ENCODE results near the gene PEBP1.

Gene PEBP1

GRCh38 chr12:118137148-118137678 lies 1.3 kb downstream of the PEBP1 start:
- DNase-seq, result no peak

DNA sequence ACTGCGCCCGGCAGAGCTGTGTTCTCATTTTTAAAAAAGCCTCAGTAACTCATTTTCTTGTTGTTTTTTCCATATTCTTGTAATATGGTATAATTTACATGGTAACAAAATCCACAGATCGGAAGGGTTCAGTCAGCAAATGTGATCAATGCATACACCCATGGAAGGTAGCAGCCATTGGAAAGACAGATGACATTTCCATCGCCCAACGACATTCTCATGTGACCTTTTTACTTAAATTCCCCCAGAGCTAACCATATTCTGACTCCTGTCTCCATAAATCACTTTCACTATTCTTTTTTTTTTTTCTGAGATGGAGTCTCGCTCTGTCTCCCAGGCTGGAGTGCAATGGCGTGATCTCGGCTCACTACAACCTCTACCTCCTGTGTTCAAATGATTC lies 4.9 kb downstream of the PEBP1 start:
- no peak for DNase-seq

GRCh38 chr12:118144499-118144898 lies 8.6 kb downstream of the PEBP1 start:
- no peak for DNase-seq

DNA sequence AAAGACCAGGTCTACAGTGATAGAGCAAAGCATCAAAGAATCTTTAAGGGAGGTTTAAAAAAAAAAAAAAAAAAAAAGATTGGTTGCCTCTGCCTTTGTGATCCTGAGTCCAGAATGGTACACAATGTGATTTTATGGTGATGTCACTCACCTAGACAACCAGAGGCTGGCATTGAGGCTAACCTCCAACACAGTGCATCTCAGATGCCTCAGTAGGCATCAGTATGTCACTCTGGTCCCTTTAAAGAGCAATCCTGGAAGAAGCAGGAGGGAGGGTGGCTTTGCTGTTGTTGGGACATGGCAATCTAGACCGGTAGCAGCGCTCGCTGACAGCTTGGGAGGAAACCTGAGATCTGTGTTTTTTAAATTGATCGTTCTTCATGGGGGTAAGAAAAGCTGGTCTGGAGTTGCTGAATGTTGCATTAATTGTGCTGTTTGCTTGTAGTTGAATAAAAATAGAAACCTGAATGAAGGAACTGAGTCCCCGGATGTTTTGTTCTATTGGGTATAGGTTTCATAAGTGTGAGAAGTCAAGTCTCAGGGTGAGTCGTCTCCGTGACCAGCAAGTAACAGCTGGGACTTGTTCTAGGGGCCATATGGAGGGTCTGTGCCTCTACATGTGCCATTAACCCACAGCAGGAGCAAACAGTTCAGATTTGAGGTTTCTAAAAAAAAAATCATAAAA lies 9.3 kb downstream of the PEBP1 start:
- no peak for DNase-seq

- no peak for DNase-seq
Observed at GRCh38 chr12:118145798-118146156, 9.9 kb downstream of the PEBP1 start.

DNA sequence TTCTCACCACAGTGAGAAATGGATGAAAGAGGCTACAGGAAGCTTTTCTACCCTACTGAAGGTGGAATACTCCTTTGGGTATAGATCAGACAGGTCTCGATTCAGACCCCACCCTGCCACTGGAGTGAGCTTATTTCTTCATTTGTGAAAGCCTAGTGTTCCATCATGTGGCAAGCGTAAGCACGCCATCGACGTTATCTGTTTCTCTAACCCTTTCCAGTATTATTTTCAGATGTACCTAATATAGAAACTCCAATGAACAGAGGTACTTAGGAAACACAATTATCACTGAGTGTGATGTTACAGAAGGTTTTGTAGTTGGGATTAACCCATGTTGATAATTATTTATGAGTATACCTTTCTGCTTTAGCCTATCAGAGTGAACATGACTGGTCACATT lies 12.4 kb downstream of the PEBP1 start:
- no peak for DNase-seq

GRCh38 chr12:118150625-118151024 lies 14.7 kb downstream of the PEBP1 start:
- DNase-seq, result no peak

DNA sequence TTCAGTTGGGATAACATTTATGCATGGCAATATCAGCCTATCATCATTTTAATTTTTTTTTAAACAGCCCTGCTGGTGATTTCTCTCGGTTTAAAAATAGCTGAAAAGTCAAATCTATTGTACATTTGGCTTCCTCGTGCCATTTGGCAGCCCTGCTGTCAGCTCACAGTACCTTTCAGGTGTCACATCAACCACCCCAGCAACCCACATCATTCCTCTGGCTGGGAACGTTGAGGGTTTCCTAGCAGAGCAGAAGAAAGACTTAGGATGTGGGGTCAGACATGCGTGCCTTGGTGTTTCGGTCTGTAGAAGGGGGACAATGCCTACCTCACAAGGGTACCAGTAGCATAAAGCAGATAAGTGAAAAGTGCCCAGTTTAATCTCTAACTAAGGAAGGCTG lies 15.8 kb downstream of the PEBP1 start:
- no peak for DNase-seq

GRCh38 chr12:118160536-118160935 lies 24.6 kb downstream of the PEBP1 start:
- no peak for DNase-seq

- DNase-seq, result peak; percentile 28
Observed at GRCh38 chr12:118164798-118165486, 29.0 kb downstream of the PEBP1 start.

DNA sequence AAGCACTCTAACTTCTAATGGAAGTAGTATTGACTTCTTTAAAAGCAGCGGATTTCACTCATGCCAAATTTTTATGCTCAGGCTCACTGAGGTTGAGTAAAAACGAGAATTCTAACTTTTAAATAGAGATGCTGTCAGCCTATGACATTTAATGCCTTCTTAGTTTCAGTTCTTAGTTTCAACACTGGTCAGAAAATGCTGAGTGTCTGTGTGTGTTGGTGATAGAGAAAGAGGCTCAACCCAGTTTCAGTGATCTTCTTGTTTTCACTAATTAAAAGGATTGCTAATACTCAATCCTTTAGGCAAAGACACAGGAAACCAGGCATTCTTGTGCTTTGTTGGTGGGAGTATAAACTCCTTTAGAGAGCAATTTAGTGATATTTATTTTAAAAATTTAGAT lies 31.0 kb downstream of the PEBP1 start:
- peak; percentile 75 for DNase-seq

- no peak for DNase-seq
Observed at GRCh38 chr12:118175823-118176447, 40.0 kb downstream of the PEBP1 start.

- DNase-seq, result no peak
Observed at GRCh38 chr12:118183155-118183554, 47.2 kb downstream of the PEBP1 start.

DNA sequence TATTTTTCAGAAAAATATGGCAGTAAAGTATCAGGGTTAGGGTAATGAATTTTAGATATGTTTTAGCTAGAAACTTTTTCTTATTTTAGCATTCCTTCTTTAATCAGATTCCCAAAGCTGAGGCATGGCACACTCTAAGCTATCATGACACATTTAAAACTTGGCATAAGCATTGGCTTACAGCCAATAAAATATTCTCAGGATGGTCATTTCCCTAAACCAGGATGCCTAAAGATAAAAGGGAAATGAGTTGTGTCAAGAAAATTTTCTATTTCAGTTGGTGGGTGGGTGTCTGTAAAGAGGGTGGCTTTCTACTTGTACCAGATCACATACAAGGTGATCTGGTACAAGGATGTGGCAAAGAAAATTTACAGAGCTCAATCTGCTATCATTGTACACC lies 47.8 kb downstream of the PEBP1 start:
- DNase-seq, result no peak

DNA sequence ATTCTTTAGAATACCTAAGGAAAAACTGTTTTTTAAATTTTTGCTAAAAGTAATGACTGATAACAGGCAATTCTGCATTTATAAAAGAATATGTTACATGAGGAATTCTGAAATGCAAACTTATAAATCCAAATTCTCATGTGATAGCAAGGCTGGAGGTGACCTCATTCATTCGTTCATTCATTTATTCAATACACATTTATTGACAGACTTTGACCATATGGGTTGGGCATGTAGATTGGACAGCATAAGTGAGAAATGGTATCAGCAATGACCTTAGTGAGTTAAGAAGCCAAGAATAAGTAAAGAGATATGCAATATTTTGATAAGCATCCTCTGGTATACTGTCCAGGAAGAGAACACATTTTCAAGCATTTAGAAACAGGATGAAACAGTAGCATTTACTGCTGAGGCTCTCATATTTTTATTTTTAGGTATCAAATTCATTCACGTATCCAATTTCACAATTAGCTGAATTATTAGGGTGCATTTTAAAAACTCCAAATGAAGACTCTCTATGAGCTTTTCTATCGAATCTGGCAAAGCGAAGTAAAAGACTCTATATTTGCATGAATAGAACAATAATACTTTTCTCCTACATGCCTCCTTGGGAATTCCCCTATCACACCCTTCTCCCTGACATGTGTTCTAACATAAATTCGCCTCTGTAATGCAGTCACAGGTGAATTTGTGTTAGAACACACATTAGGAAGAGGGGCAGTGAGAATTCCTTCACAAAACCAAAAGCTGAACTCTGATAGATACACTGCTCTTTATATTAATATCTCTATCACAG lies 49.9 kb downstream of the PEBP1 start:
- no peak for DNase-seq

GRCh38 chr12:118187751-118188435 lies 52.0 kb downstream of the PEBP1 start:
- DNase-seq, result no peak

DNA sequence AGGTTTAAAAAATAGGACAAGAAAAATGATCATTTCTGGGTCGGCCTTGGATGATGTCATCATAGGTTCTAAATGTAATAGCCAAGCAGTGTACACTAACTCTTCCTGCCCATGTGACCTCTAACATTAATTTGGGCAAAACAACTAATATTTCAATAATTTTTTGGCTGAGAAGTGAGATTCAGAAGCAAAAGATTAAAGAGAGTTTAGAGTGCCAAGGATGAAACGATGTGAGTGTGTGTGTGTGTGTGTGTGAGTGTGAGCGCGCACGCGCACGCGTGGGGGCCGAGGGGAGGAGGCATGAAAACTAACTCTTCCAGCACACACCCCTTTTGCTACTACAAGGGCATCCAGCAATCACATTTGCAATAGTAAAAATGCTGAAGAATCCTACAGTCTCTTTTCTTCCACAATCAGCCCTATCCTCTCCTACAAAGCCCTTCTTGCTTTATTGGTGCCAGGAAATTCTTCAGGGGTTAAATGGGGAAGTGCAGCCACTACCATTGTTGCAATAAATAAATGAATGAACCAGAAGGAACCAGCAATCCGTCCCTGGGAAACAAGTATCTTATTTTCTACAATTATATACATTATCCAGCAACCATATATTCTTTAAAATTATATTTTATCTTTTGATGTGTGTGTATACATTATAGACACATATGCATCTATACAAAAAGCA lies 52.9 kb downstream of the PEBP1 start:
- DNase-seq, result no peak

DNA sequence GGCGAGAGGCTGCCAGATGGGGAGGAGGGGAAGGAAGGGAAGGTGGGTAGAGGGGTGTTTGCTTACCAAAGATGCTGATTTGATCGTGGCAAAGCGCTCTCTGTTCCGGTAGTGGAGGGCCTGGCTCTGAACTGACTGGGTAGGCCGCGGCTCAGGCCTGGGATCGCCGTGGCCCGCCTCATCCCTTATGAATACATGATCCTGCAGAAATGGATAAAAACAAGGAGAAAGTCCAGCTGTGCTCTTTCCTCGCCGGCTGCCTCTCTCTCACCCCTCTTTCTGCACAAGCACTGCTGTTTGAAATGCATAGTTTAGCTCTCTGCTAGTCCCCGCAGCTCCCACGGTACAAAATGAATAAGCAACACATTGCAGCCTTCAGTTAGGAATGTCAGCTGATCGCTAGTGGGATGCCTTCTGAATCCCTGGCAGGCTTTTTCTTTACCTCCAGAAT lies 53.8 kb downstream of the PEBP1 start:
- no peak for DNase-seq

GRCh38 chr12:118190266-118190665 lies 54.3 kb downstream of the PEBP1 start:
- DNase-seq, result no peak

DNA sequence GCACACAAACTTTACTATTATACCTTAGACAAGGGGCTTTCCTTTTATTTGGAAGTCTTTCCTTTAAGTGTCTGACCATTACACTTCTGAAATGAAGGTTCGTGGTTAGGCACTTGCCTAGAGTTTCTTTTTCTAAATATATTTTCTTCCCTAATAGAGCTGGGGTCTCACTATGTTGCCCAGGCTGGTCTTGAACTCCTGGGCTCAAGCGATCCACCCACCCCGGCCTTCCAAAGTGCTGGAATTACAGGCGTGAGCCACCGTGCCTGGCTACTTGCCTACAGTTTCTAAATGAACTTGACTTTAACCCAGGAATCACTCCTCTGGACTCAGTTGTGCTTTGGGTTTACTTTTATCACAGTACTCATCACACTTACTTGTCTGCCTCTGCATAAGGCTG lies 57.6 kb downstream of the PEBP1 start:
- no peak for DNase-seq

DNA sequence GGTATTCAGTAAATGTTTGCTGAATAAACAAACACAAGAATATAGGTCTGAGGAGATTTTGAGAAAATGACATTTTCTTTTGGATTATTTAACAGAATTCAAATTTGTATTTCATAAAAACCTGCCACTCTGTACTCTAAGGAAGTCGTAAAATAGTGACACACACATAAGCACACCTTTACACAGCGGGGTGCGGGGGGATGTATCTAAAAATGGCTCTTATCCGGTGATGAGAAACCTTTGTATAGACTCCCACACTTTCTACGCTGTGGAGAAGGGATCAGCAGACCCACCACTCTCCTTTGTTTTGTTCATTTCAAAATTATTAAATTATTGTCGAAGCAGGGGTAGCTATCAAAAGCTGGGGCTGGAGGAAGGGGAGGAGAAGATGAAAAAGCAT lies 58.0 kb downstream of the PEBP1 start:
- DNase-seq, result no peak
